Measurements from ENCODE around the gene TPRG1. TPM values are rescaled to one million over a fixed set of nuclear protein-coding genes. Genes with fewer than 3 reads are reported as not detected.

The TPRG1 gene
- polyA plus RNA-seq, 4 donors: 0.21 to 1.9 (median 0.95) TPM

GRCh38 chr3:189157232-189158007 is 14.4 kb upstream of the TPRG1 start:
- Histone ChIP-seq H3K9me3 (ENCODE audit: control insufficient read depth in 2 of 2, insufficient read depth in 1 of 2, low read depth in 1 of 2, low read length in 1 of 2) (no peaks in the 10 kb centered on the region), H3K36me3 (ENCODE audit: control insufficient read depth in 3 of 3, insufficient read depth in 2 of 3, low read depth in 1 of 3, low read length in 3 of 3) (no peaks in the 10 kb centered on the region), H3K27me3 (ENCODE audit: control insufficient read depth in 3 of 3, insufficient read depth in 3 of 3, low read length in 3 of 3) (no peaks in the 10 kb centered on the region), H3K27ac (ENCODE audit: low read depth in 1 of 3, low read length in 2 of 3) (no peak overlapping the region), H3K4me1 (ENCODE audit: control insufficient read depth in 3 of 3, insufficient read depth in 2 of 3, low read depth in 1 of 3, low read length in 2 of 3) (no peaks in the 10 kb centered on the region), H3K4me3 (ENCODE audit: low read depth in 1 of 3, low read length in 3 of 3) (no peak overlapping the region)
- no peak for FAIRE-seq
- WGBS, 3 donors: 88 to 91% (median 89%) methylated on average over 11 of the region's 11 CpGs
- no peak for DNase-seq

GRCh38 chr3:189158034-189158433 is 13.7 kb upstream of the TPRG1 start:
- no peaks in the 10 kb centered on the region for H3K4me1 ChIP-seq (ENCODE audit: control insufficient read depth in 3 of 3, insufficient read depth in 2 of 3, low read depth in 1 of 3, low read length in 2 of 3)
- FAIRE-seq: no peak
- DNase-seq: no peak
- no peaks in the 10 kb centered on the region for H3K9me3 ChIP-seq (ENCODE audit: control insufficient read depth in 2 of 2, insufficient read depth in 1 of 2, low read depth in 1 of 2, low read length in 1 of 2)
- no peak overlapping the region for H3K27ac ChIP-seq (ENCODE audit: low read depth in 1 of 3, low read length in 2 of 3)
- H3K36me3 ChIP-seq (ENCODE audit: control insufficient read depth in 3 of 3, insufficient read depth in 2 of 3, low read depth in 1 of 3, low read length in 3 of 3): no peaks in the 10 kb centered on the region
- H3K27me3 ChIP-seq (ENCODE audit: control insufficient read depth in 3 of 3, insufficient read depth in 3 of 3, low read length in 3 of 3): no peaks in the 10 kb centered on the region
- WGBS, 3 donors: 69 to 89% (median 79%) methylated on average over 7 of the region's 7 CpGs
- no peak overlapping the region for H3K4me3 ChIP-seq (ENCODE audit: low read depth in 1 of 3, low read length in 3 of 3)

DNA sequence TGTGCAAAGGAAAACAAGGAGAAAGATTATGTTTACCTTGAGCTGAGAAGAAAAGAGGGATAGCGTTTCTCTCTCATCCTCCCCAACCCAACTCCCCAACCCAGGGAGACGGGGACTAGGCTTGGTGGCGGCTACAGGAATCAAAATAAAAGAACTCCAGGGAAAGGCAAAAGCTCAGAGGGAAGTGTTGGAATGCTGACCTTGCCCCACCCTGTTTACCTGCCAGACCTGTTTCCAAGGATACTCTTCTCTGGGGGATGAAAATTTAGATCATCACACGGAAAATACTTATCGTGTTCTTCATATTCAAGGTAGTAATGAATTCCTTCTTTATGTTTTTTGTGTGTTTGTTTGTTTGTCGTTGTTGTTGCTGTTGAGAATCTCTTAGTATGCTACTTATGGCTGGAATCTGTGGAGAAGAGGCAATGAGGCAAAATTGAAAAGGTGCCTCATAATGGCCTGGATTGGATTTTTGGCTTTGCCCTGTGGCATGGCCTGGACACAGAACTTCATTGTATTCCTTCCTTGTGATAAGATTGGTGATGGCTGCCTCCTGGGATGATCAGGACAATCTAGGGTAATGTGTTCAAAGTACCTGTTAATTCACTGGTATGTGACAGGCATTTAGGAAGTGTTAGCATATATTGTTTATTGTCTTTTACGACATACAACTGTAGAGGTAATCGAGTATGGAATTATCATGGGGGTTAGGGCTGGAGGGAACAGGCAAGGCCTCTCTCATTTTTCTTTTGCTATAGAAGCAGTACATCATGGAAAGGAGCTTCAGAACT is 11.1 kb upstream of the TPRG1 start:
- FAIRE-seq (no peak), DNase-seq (peak; percentile 32 to 40)
- no peak overlapping the region for H3K27ac ChIP-seq (ENCODE audit: low read depth in 1 of 3, low read length in 2 of 3)
- H3K4me1 ChIP-seq (ENCODE audit: control insufficient read depth in 3 of 3, insufficient read depth in 2 of 3, low read depth in 1 of 3, low read length in 2 of 3): no peaks in the 10 kb centered on the region
- no peaks in the 10 kb centered on the region for H3K36me3 ChIP-seq (ENCODE audit: control insufficient read depth in 3 of 3, insufficient read depth in 2 of 3, low read depth in 1 of 3, low read length in 3 of 3)
- WGBS, 3 donors: 34 to 62% (median 49%) methylated on average over 8 of the region's 8 CpGs
- no peaks in the 10 kb centered on the region for H3K9me3 ChIP-seq (ENCODE audit: control insufficient read depth in 2 of 2, insufficient read depth in 1 of 2, low read depth in 1 of 2, low read length in 1 of 2)
- no peaks in the 10 kb centered on the region for H3K27me3 ChIP-seq (ENCODE audit: control insufficient read depth in 3 of 3, insufficient read depth in 3 of 3, low read length in 3 of 3)
- no peak overlapping the region for H3K4me3 ChIP-seq (ENCODE audit: low read depth in 1 of 3, low read length in 3 of 3)

GRCh38 chr3:189165092-189165612 is 6.6 kb upstream of the TPRG1 start:
- H3K36me3 ChIP-seq (ENCODE audit: control insufficient read depth in 3 of 3, insufficient read depth in 2 of 3, low read depth in 1 of 3, low read length in 3 of 3): no peaks in the 10 kb centered on the region
- H3K27ac ChIP-seq (ENCODE audit: low read depth in 1 of 3, low read length in 2 of 3): no peak overlapping the region
- no peak overlapping the region for H3K4me3 ChIP-seq (ENCODE audit: low read depth in 1 of 3, low read length in 3 of 3)
- no peaks in the 10 kb centered on the region for H3K9me3 ChIP-seq (ENCODE audit: control insufficient read depth in 2 of 2, insufficient read depth in 1 of 2, low read depth in 1 of 2, low read length in 1 of 2)
- FAIRE-seq (no peak), DNase-seq (peak in 1 of 2 donors; percentile 66)
- H3K27me3 ChIP-seq (ENCODE audit: control insufficient read depth in 3 of 3, insufficient read depth in 3 of 3, low read length in 3 of 3): no peaks in the 10 kb centered on the region
- 62 to 76% (median 66%) methylated on average over 6 of the region's 6 CpGs for WGBS, 3 donors
- no peaks in the 10 kb centered on the region for H3K4me1 ChIP-seq (ENCODE audit: control insufficient read depth in 3 of 3, insufficient read depth in 2 of 3, low read depth in 1 of 3, low read length in 2 of 3)

- Histone ChIP-seq H3K27me3 (ENCODE audit: control insufficient read depth in 3 of 3, insufficient read depth in 3 of 3, low read length in 3 of 3) (no peaks in the 10 kb centered on the region), H3K4me1 (ENCODE audit: control insufficient read depth in 3 of 3, insufficient read depth in 2 of 3, low read depth in 1 of 3, low read length in 2 of 3) (no peaks in the 10 kb centered on the region), H3K36me3 (ENCODE audit: control insufficient read depth in 3 of 3, insufficient read depth in 2 of 3, low read depth in 1 of 3, low read length in 3 of 3) (no peaks in the 10 kb centered on the region), H3K9me3 (ENCODE audit: control insufficient read depth in 2 of 2, insufficient read depth in 1 of 2, low read depth in 1 of 2, low read length in 1 of 2) (no peaks in the 10 kb centered on the region), H3K4me3 (ENCODE audit: low read depth in 1 of 3, low read length in 3 of 3) (no peak overlapping the region), H3K27ac (ENCODE audit: low read depth in 1 of 3, low read length in 2 of 3) (no peak overlapping the region)
- WGBS, 3 donors: 87 to 89% (median 87%) methylated on average over 5 of the region's 5 CpGs
- FAIRE-seq (no peak), DNase-seq (no peak)
Observed at GRCh38 chr3:189166321-189166720, 5.5 kb upstream of the TPRG1 start.

DNA sequence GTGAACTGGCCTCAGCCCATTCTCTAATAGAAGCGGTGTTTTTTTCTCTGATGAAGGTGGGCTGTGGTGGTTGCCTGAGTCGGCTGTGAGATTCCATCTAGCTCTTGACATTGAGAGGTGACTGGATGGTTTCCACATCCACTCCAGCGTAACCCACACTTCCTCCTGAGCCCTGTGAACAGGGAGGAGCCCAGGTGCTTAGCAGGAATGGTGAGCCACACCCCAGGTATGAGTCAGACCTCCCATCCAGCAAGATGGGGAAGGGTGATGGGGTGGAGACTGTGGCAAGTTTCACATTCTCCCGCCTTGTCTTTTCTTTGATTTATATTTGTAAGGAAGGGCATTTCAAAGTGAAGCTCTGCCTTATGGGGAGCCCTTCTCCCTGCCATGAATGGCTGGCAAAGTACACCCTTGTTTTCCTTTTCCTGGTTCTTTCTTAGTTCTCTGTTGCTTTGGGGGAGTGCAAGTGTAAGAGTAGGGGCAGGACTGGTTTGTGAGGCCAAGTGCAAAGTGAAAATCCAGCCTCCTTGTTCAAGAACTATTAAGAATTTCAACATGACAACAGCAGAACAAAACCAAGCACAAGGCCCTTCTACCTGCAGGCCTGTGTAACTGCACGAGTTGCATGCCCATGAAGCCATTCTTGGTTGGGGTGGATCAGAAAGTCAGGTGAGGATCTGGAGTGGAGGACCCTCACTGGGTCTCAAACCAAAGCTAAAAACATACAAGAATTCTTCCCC is 4.6 kb upstream of the TPRG1 start:
- Histone ChIP-seq H3K4me3 (ENCODE audit: low read depth in 1 of 3, low read length in 3 of 3) (no peak overlapping the region), H3K27me3 (ENCODE audit: control insufficient read depth in 3 of 3, insufficient read depth in 3 of 3, low read length in 3 of 3) (no peaks in the 10 kb centered on the region), H3K36me3 (ENCODE audit: control insufficient read depth in 3 of 3, insufficient read depth in 2 of 3, low read depth in 1 of 3, low read length in 3 of 3) (no peaks in the 10 kb centered on the region), H3K9me3 (ENCODE audit: control insufficient read depth in 2 of 2, insufficient read depth in 1 of 2, low read depth in 1 of 2, low read length in 1 of 2) (no peaks in the 10 kb centered on the region), H3K4me1 (ENCODE audit: control insufficient read depth in 3 of 3, insufficient read depth in 2 of 3, low read depth in 1 of 3, low read length in 2 of 3) (no peaks in the 10 kb centered on the region), H3K27ac (ENCODE audit: low read depth in 1 of 3, low read length in 2 of 3) (no peak overlapping the region)
- WGBS, 3 donors: 51 to 64% (median 54%) methylated on average over 5 of the region's 5 CpGs
- FAIRE-seq (no peak), DNase-seq (peak; percentile 73 to 95)

DNA sequence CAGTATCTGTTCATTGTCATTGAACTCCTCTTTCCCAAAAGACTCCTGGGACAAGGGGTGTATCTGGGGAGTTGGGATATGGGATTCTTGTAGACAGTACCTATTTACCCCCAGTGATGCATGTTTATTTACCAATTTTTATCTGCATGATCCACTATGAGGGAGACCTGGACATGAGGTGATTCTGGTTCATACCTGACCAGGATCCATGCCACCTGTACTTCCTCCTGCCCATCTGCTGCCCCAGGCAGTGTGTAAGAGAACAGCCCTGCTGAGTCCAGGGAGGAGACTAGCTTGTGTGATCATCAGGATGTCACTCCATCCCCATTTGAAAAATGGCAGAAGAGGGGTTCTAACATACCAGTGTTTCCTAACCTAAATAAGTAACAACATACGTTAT is 3.1 kb upstream of the TPRG1 start:
- FAIRE-seq (no peak), DNase-seq (no peak)
- Histone ChIP-seq H3K27ac (ENCODE audit: low read depth in 1 of 3, low read length in 2 of 3) (no peak overlapping the region), H3K36me3 (ENCODE audit: control insufficient read depth in 3 of 3, insufficient read depth in 2 of 3, low read depth in 1 of 3, low read length in 3 of 3) (no peaks in the 10 kb centered on the region), H3K4me3 (ENCODE audit: low read depth in 1 of 3, low read length in 3 of 3) (no peak overlapping the region), H3K27me3 (ENCODE audit: control insufficient read depth in 3 of 3, insufficient read depth in 3 of 3, low read length in 3 of 3) (no peaks in the 10 kb centered on the region), H3K9me3 (ENCODE audit: control insufficient read depth in 2 of 2, insufficient read depth in 1 of 2, low read depth in 1 of 2, low read length in 1 of 2) (no peaks in the 10 kb centered on the region), H3K4me1 (ENCODE audit: control insufficient read depth in 3 of 3, insufficient read depth in 2 of 3, low read depth in 1 of 3, low read length in 2 of 3) (no peaks in the 10 kb centered on the region)
- WGBS, 3 donors: 91 to 100% (median 100%) methylated on average over 1 of the region's 1 CpG

DNA sequence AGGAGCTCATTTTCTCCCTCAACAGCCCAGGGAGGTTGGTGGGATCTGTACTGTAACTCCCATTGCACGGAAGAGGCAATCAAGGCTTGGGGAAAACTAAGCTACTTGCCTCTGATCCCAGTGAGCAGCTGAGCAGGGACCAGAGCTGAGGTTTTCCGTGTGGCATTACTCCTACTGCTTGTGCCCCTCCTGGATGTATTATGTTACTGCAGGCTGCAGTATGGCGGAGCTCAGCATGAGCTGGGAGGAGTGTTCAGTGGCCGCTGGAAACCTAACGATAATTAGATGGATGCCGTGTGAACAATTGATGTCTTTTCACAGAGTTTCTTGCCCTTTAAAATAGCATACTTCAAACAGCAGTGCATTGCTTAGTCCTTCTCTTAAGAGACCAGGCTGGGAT is 2.0 kb upstream of the TPRG1 start:
- Histone ChIP-seq H3K27ac (ENCODE audit: low read depth in 1 of 3, low read length in 2 of 3) (no peak overlapping the region), H3K4me1 (ENCODE audit: control insufficient read depth in 3 of 3, insufficient read depth in 2 of 3, low read depth in 1 of 3, low read length in 2 of 3) (no peaks in the 10 kb centered on the region), H3K9me3 (ENCODE audit: control insufficient read depth in 2 of 2, insufficient read depth in 1 of 2, low read depth in 1 of 2, low read length in 1 of 2) (no peaks in the 10 kb centered on the region), H3K27me3 (ENCODE audit: control insufficient read depth in 3 of 3, insufficient read depth in 3 of 3, low read length in 3 of 3) (no peaks in the 10 kb centered on the region), H3K4me3 (ENCODE audit: low read depth in 1 of 3, low read length in 3 of 3) (no peak overlapping the region), H3K36me3 (ENCODE audit: control insufficient read depth in 3 of 3, insufficient read depth in 2 of 3, low read depth in 1 of 3, low read length in 3 of 3) (no peaks in the 10 kb centered on the region)
- WGBS, 3 donors: 89 to 98% (median 96%) methylated on average over 6 of the region's 6 CpGs
- FAIRE-seq: no peak
- no peak for DNase-seq

Measured in small intestine (tissue), 7 donors.